B cell (primary cell): ENCODE measurements around the gene ZNF132. TPM values are rescaled to one million over a fixed set of nuclear protein-coding genes. Genes with fewer than 3 reads are reported as not detected.

ENCODE experiments used
- ATAC-seq: fragments of 200-7000 bp; cut with Tn5 transposase; one replicate; pipeline ENCODE4 v1.10.0; 2021; ENCODE audit warnings: low read depth, mild to moderate bottlenecking, moderate number of reproducible peaks, moderate library complexity
- CTCF ChIA-PET: fragments of 350-600 bp; sonication (Branson Sonifier 250); formaldehyde crosslinking; loops from one replicate; lab custom pipeline; 2021; ENCODE audit warnings: antibody characterized with exemption, inconsistent platforms; lab: Charles Lee
- POLR2A ChIA-PET: fragments of 350-600 bp; sonication (Branson Sonifier 250); formaldehyde crosslinking; loops from one replicate; lab custom pipeline; 2021; ENCODE audit warnings: antibody characterized with exemption; lab: Charles Lee
- DNase-seq: peaks from one replicate; pipeline ENCODE4 v3.0.0; 2013
- H2AFZ ChIP-seq: 2 replicates; pipeline ENCODE4 v1.6.1; 2012; ENCODE audit warnings: mild to moderate bottlenecking, low read depth, low read length; ENCODE audit not compliant: insufficient read depth, poor library complexity, severe bottlenecking
- H3K27ac ChIP-seq, 2 donors: 1 replicate in 1 of 2; 2 replicates in 1 of 2; pipeline ENCODE4 v1.5.1; 2012 to 2013; ENCODE audit warnings: low read length in 2 of 2, mild to moderate bottlenecking in 2 of 2, moderate library complexity in 1 of 2
- H3K27me3 ChIP-seq, 4 experiments: fragments of 200-600 bp in 1 of 4; sonication (generic) in 1 of 4; replicated peaks in 1 of 4; 1 replicate in 2 of 4; 2 replicates in 2 of 4; pipeline versions ENCODE4 v1.6.1 to v1.7.0; 2013 to 2016; ENCODE audit warnings: low read length in 3 of 4, mild to moderate bottlenecking in 2 of 4, mixed read lengths in 1 of 4, moderate library complexity in 1 of 4; ENCODE audit not compliant: insufficient read depth in 4 of 4, control insufficient read depth in 3 of 4; ENCODE audit errors: control extremely low read depth in 1 of 4
- H3K36me3 ChIP-seq, 2 experiments: replicated peaks in 1 of 2; 1 replicate in 1 of 2; 2 replicates in 1 of 2; pipeline versions ENCODE4 v1.6.1 to v1.7.1; 2013; ENCODE audit warnings: low read length in 1 of 2; ENCODE audit not compliant: insufficient read depth in 2 of 2, control insufficient read depth in 1 of 2; ENCODE audit errors: control extremely low read depth in 1 of 2, extremely low read depth in 1 of 2
- H3K4me1 ChIP-seq, 2 donors: fragments of 200-600 bp in 1 of 2; sonication (generic) in 1 of 2; 1 replicate in 1 of 2; 2 replicates in 1 of 2; pipeline versions ENCODE4 v1.5.1 to v1.6.1; 2013 to 2017; ENCODE audit warnings: low read length in 2 of 2; ENCODE audit not compliant: control insufficient read depth in 2 of 2, insufficient read depth in 2 of 2
- H3K4me2 ChIP-seq: replicated peaks from 2 replicates; pipeline ENCODE3; 2012; ENCODE audit warnings: mild to moderate bottlenecking, low read depth, low read length; ENCODE audit not compliant: poor library complexity, severe bottlenecking
- H3K4me3 ChIP-seq, 5 experiments: fragments of 200-600 bp in 1 of 5; sonication (generic) in 1 of 5; 1 replicate in 3 of 5; 2 replicates in 2 of 5; pipeline versions ENCODE4 v1.5.1 to v1.7.0; 2011 to 2016; ENCODE audit warnings: low read length in 4 of 5, mild to moderate bottlenecking in 4 of 5, low read depth in 2 of 5, control low read depth in 1 of 5, moderate library complexity in 1 of 5; ENCODE audit not compliant: insufficient read depth in 1 of 5; ENCODE audit errors: control extremely low read depth in 1 of 5, extremely low read depth in 1 of 5
- H3K79me2 ChIP-seq: fragments of 200-600 bp; sonication (generic); one replicate; pipeline ENCODE4 v1.6.0; 2016; ENCODE audit warnings: low read length; ENCODE audit not compliant: control insufficient read depth, insufficient read depth
- H3K9ac ChIP-seq: fragments of 200-600 bp; sonication (generic); 2 replicates; pipeline ENCODE4 v1.6.1; 2017; ENCODE audit warnings: mild to moderate bottlenecking, low read length, moderate library complexity
- H3K9me3 ChIP-seq, 3 donors: one replicate each; pipeline versions ENCODE4 v1.6.1 to v1.7.1; 2013; ENCODE audit warnings: low read length in 2 of 3; ENCODE audit not compliant: control insufficient read depth in 2 of 3, insufficient read depth in 1 of 3; ENCODE audit errors: control extremely low read depth in 1 of 3
- H4K20me1 ChIP-seq: 2 replicates; pipeline ENCODE4 v1.6.0; 2012; ENCODE audit warnings: mild to moderate bottlenecking, low read length; ENCODE audit not compliant: insufficient read depth, control insufficient read depth, poor library complexity, severe bottlenecking
- H3K27ac Mint-ChIP-seq: one replicate; pipeline ENCODE4 v1.8.0; 2021; ENCODE audit warnings: mixed read lengths
- H3K27me3 Mint-ChIP-seq: one replicate; pipeline ENCODE4 v1.8.0; 2021; ENCODE audit warnings: mixed read lengths
- H3K4me1 Mint-ChIP-seq: one replicate; pipeline ENCODE4 v1.8.0; 2021; ENCODE audit warnings: mixed read lengths
- H3K4me3 Mint-ChIP-seq: one replicate; pipeline ENCODE4 v1.8.0; 2021; ENCODE audit warnings: mixed read lengths
- H3K9me3 Mint-ChIP-seq: one replicate; pipeline ENCODE4 v1.8.0; 2022; ENCODE audit warnings: mixed read lengths; ENCODE audit not compliant: insufficient read depth
- EZH2 ChIP-seq: IDR thresholded peaks from 2 replicates; pipeline ENCODE4 v1.6.1; 2012; ENCODE audit warnings: borderline replicate concordance, low read depth, mild to moderate bottlenecking, moderate library complexity, low read length; ENCODE audit not compliant: insufficient read depth, poor library complexity, severe bottlenecking
- WGBS: methylation state at CpG from one replicate; pipeline ENCODE4 v1.1.5; 2013; ENCODE audit warnings: missing lambda C conversion rate; ENCODE audit not compliant: insufficient coverage; 5-methylcytosine and 5-hydroxymethylcytosine counted together
- intact Hi-C: fragments of 100-400 bp; cut with micrococcal nuclease; formaldehyde crosslinking; loops from one replicate; pipeline ENCODE4 v1.10.0; 2022
- polyA plus RNA-seq: library from polyadenylated mRNA; depleted of rRNA; stranded (reverse); fragments of >200 nt; gene quantifications from 2 replicates; pipeline ENCODE4 v1.2.3, GENCODE V29; 2012
- total RNA-seq, 2 donors: library from RNA; stranded (reverse); fragments of 120-200 nt in 1 of 2; gene quantifications; 1 replicate in 1 of 2; 2 replicates in 1 of 2; pipeline versions ENCODE4 v1.2.3 to v1.2.4, GENCODE V29; 2013 to 2022
- TF ChIP-seq, protein P1 (sequence below): fragments of 200-600 bp; IDR thresholded peaks from one replicate; pipeline ENCODE4 v1.8.0; 2022; ENCODE audit warnings: antibody characterized with exemption, mild to moderate bottlenecking

ZNF132 gene
- total and polyA plus RNA-seq, 2 donors (not counting 1 experiment from before 2014, with no cell fraction given), result 1.6 to 14.7 TPM

DNA sequence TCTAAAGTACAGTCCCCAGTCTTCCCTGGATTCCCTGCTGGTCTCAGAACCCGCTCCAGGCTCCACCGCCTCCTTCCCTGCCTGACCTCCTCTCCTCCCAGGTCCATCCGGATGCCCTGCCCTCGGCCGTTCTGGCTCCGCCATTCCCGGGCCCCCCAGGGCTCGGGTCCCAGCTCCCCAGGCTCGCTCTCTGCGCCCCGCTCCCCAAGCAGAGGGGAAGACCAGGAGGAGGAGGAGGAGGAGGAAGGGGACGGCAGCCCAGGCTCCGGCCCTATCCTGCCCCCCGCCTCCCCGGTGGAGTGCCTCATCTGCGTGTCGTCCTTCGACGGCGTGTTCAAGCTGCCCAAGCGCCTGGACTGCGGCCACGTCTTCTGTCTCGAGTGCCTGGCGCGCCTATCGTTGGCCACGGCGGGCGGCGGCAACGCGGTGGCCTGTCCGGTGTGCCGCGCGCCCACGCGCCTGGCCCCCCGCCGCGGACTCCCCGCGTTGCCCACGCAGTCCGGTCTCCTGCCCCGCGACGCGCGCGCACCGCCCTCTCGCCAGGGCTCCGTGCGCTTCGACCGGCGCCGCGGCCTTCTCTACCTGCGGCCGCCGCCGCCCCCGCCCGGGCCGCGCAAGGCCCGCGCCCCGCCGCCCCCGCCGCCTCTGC lies 43.9 kb downstream of the ZNF132 start:
- peaks cover 0 to 27% (median 10%) of the 10 kb centered on the region in 4 experiments for H3K27me3 ChIP-seq
- peaks cover 2% of the 10 kb centered on the region for H3K27me3 Mint-ChIP-seq
- no peak overlapping the region for H3K4me3 ChIP-seq
- H3K4me2 ChIP-seq, result peak overlapping the region; percentile 43
- intact Hi-C loops, result no loop called here
- no peaks in the 10 kb centered on the region for H3K9me3 Mint-ChIP-seq
- peaks cover 20% of the 10 kb centered on the region for H3K79me2 ChIP-seq
- H3K4me1 ChIP-seq, result peaks cover 10 to 14% of the 10 kb centered on the region in 2 donors
- H3K4me3 Mint-ChIP-seq, result no peak overlapping the region
- no peak overlapping the region for H2AFZ ChIP-seq
- ChIA-PET POLR2A (interaction anchor here (0.6 to 0.7 kb wide), 2 partner anchors 9 to 1192 kb away, joined by 3 to 5 read pairs; partner anchors contain the start of gene RPS5), CTCF (no interaction called here)
- H3K36me3 ChIP-seq, result peaks cover 0 to 31% of the 10 kb centered on the region in 2 experiments
- no peak overlapping the region for H3K9ac ChIP-seq
- 14% methylated on average over 73 of the region's 75 CpGs for WGBS
- peaks cover 38% of the 10 kb centered on the region for H4K20me1 ChIP-seq
- H3K9me3 ChIP-seq, result peaks cover 0 to 12% (median 0%) of the 10 kb centered on the region in 3 donors
- H3K27ac Mint-ChIP-seq, result no peak overlapping the region
- no peak overlapping the region for H3K27ac ChIP-seq
- ATAC-seq, result no peak
- TF ChIP-seq EZH2, result no peak
- TF ChIP-seq, protein P1, sequence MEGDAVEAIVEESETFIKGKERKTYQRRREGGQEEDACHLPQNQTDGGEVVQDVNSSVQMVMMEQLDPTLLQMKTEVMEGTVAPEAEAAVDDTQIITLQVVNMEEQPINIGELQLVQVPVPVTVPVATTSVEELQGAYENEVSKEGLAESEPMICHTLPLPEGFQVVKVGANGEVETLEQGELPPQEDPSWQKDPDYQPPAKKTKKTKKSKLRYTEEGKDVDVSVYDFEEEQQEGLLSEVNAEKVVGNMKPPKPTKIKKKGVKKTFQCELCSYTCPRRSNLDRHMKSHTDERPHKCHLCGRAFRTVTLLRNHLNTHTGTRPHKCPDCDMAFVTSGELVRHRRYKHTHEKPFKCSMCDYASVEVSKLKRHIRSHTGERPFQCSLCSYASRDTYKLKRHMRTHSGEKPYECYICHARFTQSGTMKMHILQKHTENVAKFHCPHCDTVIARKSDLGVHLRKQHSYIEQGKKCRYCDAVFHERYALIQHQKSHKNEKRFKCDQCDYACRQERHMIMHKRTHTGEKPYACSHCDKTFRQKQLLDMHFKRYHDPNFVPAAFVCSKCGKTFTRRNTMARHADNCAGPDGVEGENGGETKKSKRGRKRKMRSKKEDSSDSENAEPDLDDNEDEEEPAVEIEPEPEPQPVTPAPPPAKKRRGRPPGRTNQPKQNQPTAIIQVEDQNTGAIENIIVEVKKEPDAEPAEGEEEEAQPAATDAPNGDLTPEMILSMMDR, result no peak
- DNase-seq, result no peak
- H3K4me1 Mint-ChIP-seq, result peaks cover 4% of the 10 kb centered on the region
